Left kidney (tissue), 1 donor: ENCODE data around the gene ZNF341. TPM values are rescaled to one million over a fixed set of nuclear protein-coding genes. Genes with fewer than 3 reads are reported as not detected.

Experiments
- polyA plus RNA-seq: library from polyadenylated mRNA; unstranded; fragments of 120-200 nt; gene quantifications from one replicate; pipeline ENCODE4 v1.2.1, GENCODE V29; 2013; ENCODE audit not compliant: insufficient read length

Gene ZNF341
- polyA plus RNA-seq, 1 donor = 3.0 TPM

Other genes starting within 250 kb of the ZNF341 start
- 36.9 TPM for gene CBFA2T2, start 241.9 kb upstream of the ZNF341 start, polyA plus RNA-seq
- 0.33 TPM for gene C20orf144, start 69.7 kb upstream of the ZNF341 start, polyA plus RNA-seq
- 0.32 TPM for gene ACTL10, start 65.1 kb upstream of the ZNF341 start, polyA plus RNA-seq
- 13.3 TPM for gene NECAB3, start 57.6 kb upstream of the ZNF341 start, polyA plus RNA-seq
- 14.7 TPM for gene E2F1, start 45.6 kb upstream of the ZNF341 start, polyA plus RNA-seq
- gene PXMP4, start 11.7 kb upstream of the ZNF341 start, polyA plus RNA-seq = 8.4 TPM
- 93.7 TPM for gene CHMP4B, start 79.4 kb downstream of the ZNF341 start, polyA plus RNA-seq